ENCODE measurements around the gene TGM1.

Gene TGM1

DNA sequence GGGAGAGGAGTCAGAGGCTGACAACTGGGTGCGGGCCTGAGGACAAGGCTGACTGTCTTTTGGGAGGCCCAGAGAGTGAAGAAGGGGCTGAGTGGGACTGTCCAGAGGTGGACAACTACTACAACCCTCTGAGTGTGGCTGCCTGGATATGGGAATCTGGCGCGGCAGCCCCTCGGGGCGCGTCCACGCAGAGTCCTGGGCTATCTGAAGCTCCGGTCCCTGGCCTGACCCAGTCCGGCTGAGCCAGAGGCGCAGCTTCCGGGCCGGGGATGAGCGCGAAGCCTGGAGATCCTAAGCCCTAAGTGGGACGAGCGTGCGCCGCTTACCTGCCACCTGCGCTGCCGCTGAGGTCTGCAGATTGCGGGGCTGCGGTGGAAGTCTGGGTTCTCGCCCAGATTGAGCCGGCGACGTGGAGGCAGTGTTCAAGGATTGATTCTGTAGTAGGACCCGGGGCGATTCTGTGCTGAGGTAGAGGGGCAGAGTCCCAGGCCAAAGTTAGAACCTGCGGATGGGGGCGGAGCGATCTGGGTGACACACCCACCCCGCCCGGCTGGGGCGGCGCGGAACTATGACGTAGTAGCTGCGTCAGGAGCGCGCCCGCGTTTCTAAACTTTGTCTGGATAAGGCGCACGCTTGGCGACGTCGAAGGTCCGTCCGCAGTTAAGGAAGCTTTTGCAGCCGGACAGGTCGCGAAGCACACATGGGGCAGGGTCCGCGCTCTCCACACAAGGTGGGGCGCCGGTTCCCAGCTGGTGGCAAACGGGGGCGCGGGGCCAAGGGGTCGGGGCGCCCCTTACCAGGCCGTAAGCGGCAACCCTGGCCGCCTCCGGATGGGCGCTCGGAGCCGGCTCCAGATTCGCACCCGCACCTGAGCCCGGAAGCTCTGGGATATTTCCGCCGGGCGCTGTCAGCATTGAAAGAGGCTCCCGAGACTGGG is 36.5 kb upstream of the TGM1 start, which contains the start of the genes DHRS1 and NOP9:
TSS of gene DHRS1 (minus strand) at position 526 of the 937 bp plus-strand sequence. CDS start 674 bp downstream, outside the sequence.
TSS of gene NOP9 (plus strand) at position 596 of the 937 bp plus-strand sequence. CDS start at position 701, 105 bp downstream.
- Mint-ChIP-seq H3K9me3 (no peaks in the 10 kb centered on the region), H3K4me3 (peak within 1 kb of the TSS; percentile 91), H3K27ac (peak within 1 kb of the TSS; percentile 94), H3K27me3 (no peaks in the 10 kb centered on the region), H3K36me3 (peaks cover 29% of the 10 kb centered on the region), H3K4me1 (peaks cover 36% of the 10 kb centered on the region)
- ATAC-seq (ENCODE audit: low read depth) (peak; percentile 84), DNase-seq (ENCODE audit: low spot score in 2 of 2) (peak; percentile 88 to 97)

DNA sequence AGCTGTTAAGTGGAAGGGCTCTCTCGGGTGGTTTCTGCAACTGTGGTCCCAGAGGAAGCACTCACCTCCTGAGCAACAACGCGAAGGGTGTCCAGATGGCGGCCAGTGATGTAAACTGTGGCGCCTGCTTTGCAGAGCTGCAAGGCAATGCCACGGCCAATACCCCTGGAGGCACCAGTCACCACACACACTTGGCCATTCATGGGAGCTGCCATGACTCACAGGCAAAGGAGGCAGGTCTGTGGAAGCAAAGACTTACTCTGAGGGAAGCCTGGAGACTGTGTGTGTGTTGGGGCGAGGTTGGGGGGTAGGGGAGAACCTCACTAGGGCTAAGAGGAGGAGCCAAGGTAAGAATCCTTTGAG is 35.9 kb upstream of the TGM1 start:
- Mint-ChIP-seq H3K36me3 (peaks cover 26% of the 10 kb centered on the region), H3K27ac (peak overlapping the region; percentile 94), H3K9me3 (no peaks in the 10 kb centered on the region), H3K4me3 (peak overlapping the region; percentile 91), H3K27me3 (no peaks in the 10 kb centered on the region), H3K4me1 (peaks cover 36% of the 10 kb centered on the region)
- DNase-seq (ENCODE audit: low spot score in 2 of 2): no peak
- ATAC-seq (ENCODE audit: low read depth): no peak

DNA sequence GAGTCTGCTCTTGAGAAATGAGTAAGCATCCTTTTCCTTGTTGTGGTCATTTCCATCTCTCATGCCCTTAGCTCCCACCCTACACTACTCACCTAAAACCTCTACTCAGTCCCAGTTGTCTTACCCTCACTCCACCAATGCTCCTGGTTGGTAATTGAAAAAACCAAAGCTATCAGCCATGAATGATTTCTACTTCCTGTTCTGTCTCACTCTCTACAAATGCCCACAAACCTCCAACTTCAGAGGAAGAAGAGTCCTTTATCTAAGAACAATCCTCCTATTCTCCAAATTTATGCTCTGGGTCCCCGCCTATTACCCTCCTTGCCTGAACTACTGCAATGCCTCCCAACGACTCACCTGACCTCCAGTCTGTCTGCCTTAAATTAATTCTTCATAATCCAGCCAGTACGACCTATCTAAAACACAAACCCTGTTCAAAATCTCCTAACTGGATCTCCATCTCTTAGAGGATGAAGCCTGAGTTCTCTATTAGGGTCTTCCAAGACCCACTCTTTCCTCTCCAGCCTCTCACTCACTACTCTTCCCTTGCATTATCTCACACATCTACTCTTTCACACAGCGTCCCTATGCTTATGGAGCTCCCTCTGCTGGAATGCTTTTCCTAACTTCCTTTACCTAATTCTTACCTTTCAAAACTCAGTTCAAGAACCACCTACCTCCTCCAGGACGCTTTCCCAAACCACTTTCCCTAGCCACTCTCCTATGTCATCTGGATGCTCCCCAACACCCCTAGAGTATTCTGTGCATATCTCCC is 34.4 kb upstream of the TGM1 start:
- Mint-ChIP-seq H3K27ac (peak overlapping the region; percentile 83), H3K4me3 (no peak overlapping the region), H3K36me3 (peaks cover 22% of the 10 kb centered on the region), H3K4me1 (peaks cover 36% of the 10 kb centered on the region), H3K9me3 (no peaks in the 10 kb centered on the region), H3K27me3 (no peaks in the 10 kb centered on the region)
- DNase-seq (ENCODE audit: low spot score in 2 of 2) (no peak), ATAC-seq (ENCODE audit: low read depth) (no peak)

DNA sequence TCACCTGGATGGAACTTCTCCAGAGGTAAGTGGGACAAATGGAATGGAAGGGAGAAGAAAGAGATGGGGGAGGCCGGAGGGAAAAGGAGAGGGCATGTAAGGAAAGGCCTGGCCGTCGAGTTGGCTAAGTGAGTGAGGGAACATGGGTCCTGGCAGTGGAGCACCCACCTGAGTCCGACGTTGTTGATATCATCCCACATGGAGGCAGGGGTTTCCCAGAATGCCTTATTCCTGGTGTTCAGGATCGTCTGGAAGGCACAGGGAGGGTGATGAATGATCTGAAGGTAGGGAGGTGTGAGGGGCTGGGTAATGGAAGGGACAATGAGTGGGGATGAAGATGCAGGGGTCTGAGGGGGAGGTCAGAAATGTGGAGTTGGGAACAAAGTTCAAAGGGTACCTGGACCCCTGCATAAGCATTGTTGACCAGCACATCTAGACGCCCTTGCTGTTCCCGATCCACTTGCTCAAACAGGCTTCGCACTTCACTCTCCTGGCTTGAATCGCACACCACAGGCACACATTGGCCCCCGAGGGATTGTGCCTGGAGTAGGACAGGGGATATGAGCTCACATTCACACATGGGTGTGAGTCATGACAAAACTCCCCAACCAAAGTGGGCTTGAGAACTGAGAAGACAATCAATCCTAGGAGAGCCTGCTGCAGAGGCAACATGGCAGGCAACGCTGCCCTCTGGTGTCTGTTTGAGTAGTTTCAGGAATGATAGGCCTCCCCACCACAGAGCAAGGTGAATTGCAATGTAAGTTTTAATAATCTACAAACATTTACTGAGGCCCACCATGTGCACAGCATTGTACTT is 33.6 kb upstream of the TGM1 start:
- Mint-ChIP-seq H3K27ac (peak overlapping the region; percentile 83), H3K4me3 (no peak overlapping the region), H3K9me3 (no peaks in the 10 kb centered on the region), H3K36me3 (peaks cover 22% of the 10 kb centered on the region), H3K4me1 (peaks cover 36% of the 10 kb centered on the region), H3K27me3 (no peaks in the 10 kb centered on the region)
- DNase-seq (ENCODE audit: low spot score in 2 of 2): peak; percentile 65 to 71
- peak; percentile 67 for ATAC-seq (ENCODE audit: low read depth)

DNA sequence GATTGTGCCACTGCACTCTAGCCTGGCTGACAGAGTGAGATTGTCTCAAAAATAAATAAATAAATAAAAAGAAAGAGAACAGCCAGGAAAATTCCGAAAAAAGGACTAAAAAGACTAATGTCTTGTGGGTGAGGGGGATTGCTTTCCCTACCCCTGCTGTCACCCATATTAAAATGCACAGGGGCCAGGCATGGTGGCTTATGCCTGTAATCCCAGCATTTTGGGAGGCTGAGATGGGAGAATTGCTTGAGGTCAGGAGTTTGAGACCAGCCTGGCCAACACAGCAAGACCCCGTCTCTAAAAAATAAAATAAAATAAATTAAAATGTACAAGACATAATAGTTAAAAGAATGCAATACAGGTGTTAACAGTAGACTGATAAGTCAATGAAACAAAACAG is 30.5 kb upstream of the TGM1 start:
- Mint-ChIP-seq H3K4me1 (peaks cover 26% of the 10 kb centered on the region), H3K27me3 (no peaks in the 10 kb centered on the region), H3K27ac (no peak overlapping the region), H3K4me3 (no peak overlapping the region), H3K9me3 (no peaks in the 10 kb centered on the region), H3K36me3 (peaks cover 32% of the 10 kb centered on the region)
- ATAC-seq (ENCODE audit: low read depth): no peak
- DNase-seq (ENCODE audit: low spot score in 2 of 2): no peak

DNA sequence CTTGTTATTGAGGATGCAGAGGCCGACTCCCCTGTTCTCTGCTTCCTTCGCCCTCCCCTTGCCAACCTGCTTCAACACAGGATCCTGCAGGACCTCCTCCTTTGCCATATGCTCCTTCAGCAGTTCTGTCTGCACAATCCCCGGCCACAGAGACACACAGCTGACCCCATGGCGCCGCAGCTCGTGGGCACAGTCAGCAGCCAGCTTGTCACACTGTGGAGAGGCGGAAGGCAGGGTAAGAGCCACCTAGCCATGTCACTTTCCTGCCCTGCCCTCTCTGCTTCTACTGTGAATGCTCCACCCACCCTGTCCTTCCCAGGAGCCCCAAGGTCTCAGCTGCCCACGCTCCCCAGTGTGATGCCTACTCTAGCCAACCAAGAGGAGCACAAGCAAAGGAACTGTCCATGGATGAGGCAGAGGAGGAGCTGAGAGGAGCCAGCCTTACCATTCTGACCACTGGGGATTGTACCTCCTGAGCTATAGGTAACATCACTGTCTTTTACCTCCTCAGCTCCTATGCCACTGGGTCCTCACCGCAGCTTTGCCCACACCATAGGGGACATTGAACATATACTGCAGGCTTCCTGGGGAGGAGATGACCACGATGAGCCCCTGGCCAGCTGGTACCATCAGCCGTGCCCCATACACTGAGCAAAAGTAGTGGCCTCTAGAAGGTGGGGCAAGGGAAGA is 29.3 kb upstream of the TGM1 start:
- no peak overlapping the region for H3K4me3 Mint-ChIP-seq
- DNase-seq (ENCODE audit: low spot score in 2 of 2) (no peak), ATAC-seq (ENCODE audit: low read depth) (no peak)
- H3K9me3 Mint-ChIP-seq: no peaks in the 10 kb centered on the region
- H3K27me3 Mint-ChIP-seq: no peaks in the 10 kb centered on the region
- peaks cover 32% of the 10 kb centered on the region for H3K36me3 Mint-ChIP-seq
- H3K27ac Mint-ChIP-seq: no peak overlapping the region
- H3K4me1 Mint-ChIP-seq: peaks cover 19% of the 10 kb centered on the region

DNA sequence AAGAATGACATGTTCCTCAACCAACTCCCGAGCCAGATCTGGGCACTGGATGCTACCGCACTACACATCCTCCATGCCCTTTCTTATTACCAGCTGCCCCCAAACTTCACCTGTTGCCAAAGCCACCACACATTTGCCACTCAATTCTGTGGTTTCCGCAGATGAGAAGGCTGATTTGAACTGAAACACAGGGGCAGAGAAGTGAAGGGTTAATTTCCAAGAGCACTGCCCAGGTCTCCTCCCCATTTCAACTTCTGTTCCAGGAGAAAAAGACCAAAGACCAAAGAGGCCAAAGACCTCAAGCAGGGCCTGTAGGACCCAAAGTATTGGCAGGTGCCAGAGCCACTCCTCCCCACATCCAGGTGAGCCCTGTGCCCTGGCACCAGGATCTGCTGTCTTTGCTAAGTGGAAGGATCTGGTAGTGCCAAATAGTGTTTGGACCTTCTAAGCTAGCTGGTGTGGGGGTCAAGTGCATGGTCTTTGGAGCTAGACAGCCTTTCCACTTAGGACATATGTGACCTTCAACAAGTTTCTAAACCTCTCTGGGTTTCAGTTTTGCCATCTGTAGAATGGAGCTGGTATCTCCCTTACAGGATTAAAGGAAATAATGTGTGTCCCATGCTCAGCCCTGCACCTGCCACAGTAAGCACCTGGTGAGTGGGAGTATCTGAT is 28.6 kb upstream of the TGM1 start:
- H3K27ac Mint-ChIP-seq: no peak overlapping the region
- no peaks in the 10 kb centered on the region for H3K27me3 Mint-ChIP-seq
- no peak for ATAC-seq (ENCODE audit: low read depth)
- H3K4me3 Mint-ChIP-seq: no peak overlapping the region
- no peak for DNase-seq (ENCODE audit: low spot score in 2 of 2)
- H3K9me3 Mint-ChIP-seq: no peaks in the 10 kb centered on the region
- H3K4me1 Mint-ChIP-seq: peaks cover 12% of the 10 kb centered on the region
- peaks cover 31% of the 10 kb centered on the region for H3K36me3 Mint-ChIP-seq

DNA sequence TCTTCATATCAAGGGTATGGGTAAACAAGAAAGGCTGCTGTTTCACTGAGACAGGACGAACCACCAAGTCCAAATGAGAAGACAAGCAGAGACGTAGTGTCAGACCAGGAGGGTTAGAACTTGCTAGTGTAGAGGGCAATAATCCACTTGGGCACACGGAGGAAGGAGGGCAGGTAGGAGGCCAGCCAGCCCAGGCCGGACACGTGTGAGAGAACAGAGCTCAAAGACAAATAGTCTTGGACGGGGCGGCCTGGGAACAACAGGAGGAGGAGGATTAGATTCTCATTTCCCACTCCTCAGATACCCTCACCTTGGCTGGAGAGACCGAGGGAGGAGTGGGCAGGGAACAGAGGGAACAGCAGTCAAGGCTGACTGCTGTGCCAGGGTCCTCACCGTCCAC is 27.8 kb upstream of the TGM1 start:
- H3K27me3 Mint-ChIP-seq: no peaks in the 10 kb centered on the region
- H3K27ac Mint-ChIP-seq: peak overlapping the region; percentile 68
- no peak for ATAC-seq (ENCODE audit: low read depth)
- H3K4me1 Mint-ChIP-seq: peaks cover 7% of the 10 kb centered on the region
- no peak overlapping the region for H3K4me3 Mint-ChIP-seq
- H3K36me3 Mint-ChIP-seq: peaks cover 23% of the 10 kb centered on the region
- no peaks in the 10 kb centered on the region for H3K9me3 Mint-ChIP-seq
- DNase-seq (ENCODE audit: low spot score in 2 of 2): no peak

DNA sequence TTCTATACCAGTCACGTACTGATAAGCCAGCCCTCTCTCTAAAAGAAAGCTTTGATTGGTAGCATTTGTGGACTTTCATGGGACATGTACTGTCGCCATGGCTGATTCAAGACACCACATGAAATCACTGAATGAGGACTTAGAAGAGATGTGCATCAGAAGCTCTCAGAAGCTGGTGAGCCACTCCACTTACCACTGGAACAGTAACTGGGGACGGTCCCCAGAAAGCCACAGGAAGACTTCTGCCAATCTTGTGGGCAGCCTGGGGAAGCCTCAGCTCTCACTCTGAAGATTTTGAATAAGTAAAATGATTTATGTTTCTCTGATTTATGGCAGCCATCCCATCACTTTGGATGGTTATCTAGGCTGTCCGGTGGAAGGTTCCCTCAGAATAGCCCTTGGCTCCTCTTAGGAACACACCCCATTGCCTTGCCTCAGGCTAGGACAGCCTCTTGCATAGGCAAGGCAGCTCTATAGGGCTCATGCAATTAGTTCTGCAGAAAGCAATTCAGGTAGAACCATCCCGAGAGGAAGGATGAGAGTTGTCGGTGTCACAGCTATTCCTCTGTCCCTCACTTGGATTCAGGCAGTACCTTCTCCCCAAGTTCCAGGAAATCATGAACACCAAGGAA is 26.8 kb upstream of the TGM1 start:
- peak; percentile 80 for ATAC-seq (ENCODE audit: low read depth)
- Mint-ChIP-seq H3K27ac (no peak overlapping the region), H3K36me3 (peaks cover 19% of the 10 kb centered on the region), H3K9me3 (no peaks in the 10 kb centered on the region), H3K4me1 (peaks cover 7% of the 10 kb centered on the region), H3K27me3 (no peaks in the 10 kb centered on the region), H3K4me3 (no peak overlapping the region)
- DNase-seq (ENCODE audit: low spot score in 2 of 2): no peak

DNA sequence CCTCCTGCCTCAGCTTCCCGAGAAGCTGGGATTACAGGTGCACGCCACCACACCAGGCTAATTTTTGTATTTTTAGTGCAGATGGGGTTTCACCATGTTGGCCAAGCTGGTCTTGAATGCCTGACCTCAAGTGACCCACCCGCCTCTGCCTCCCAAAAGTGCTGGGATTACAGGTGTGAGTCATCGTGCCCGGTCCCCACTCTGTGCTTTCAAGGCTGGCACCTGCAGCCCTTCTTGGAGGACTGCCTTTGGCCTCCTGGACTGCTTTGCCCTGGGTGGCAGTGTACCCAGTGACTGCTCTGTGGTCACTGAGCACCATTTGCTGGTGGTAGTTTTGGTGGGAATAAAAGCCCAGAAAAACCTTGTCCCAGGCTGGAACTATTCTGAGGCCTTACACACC is 24.0 kb upstream of the TGM1 start:
- H3K4me3 Mint-ChIP-seq: no peak overlapping the region
- H3K27me3 Mint-ChIP-seq: no peaks in the 10 kb centered on the region
- ATAC-seq (ENCODE audit: low read depth) (no peak), DNase-seq (ENCODE audit: low spot score in 2 of 2) (no peak)
- no peak overlapping the region for H3K27ac Mint-ChIP-seq
- no peaks in the 10 kb centered on the region for H3K9me3 Mint-ChIP-seq
- H3K36me3 Mint-ChIP-seq: peaks cover 11% of the 10 kb centered on the region
- H3K4me1 Mint-ChIP-seq: peaks cover 11% of the 10 kb centered on the region

DNA sequence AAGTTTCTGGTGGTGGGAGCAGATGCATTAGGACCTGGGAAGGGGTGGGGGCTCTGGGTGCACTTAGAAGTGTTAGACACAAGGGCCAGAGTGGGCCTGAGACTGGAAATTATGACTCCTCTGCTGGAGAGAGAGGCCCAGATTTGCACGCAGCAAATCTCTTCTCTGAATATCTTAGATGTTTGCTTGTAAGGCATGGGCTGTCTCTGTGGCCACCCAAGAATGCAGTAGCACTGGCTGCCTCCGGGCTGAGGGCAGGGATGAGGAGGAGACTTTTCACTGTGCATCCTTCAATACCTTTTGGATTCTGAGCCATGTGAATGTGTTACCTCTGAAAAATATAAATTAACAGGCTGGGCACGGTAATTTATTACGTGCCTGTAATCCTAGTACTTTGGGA is 22.4 kb upstream of the TGM1 start:
- ATAC-seq (ENCODE audit: low read depth) (no peak), DNase-seq (ENCODE audit: low spot score in 2 of 2) (no peak)
- Mint-ChIP-seq H3K9me3 (no peaks in the 10 kb centered on the region), H3K36me3 (peaks cover under 1% of the 10 kb centered on the region), H3K4me3 (no peak overlapping the region), H3K27me3 (no peaks in the 10 kb centered on the region), H3K27ac (no peak overlapping the region), H3K4me1 (peaks cover 19% of the 10 kb centered on the region)

DNA sequence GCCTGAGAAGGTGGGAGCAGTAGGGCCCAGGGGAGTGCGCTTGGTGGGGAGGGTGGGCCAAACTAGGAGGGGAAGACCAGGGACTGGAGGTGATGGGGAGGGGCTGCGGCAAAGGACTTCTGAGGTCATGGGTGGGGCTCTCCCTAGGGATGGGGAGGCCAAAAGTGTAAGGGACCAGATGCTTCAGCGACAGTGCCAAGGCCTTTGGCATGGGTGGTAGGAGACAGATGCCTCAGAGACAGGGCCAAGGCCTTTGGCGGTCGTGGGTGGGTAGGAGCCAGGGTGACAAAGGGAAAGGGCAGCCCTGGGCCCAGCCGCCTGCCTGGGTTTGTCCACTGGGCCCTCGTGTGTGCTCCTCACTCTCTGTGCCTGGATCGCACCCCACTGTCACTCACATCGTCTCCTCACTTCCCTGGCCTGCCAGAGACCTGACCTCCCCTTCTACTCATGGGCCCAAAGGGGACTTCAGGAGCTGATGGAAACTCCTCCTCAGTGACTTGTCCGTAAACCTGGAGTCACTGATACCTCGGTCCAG is 21.6 kb upstream of the TGM1 start:
- no peaks in the 10 kb centered on the region for H3K36me3 Mint-ChIP-seq
- H3K9me3 Mint-ChIP-seq: no peaks in the 10 kb centered on the region
- no peak overlapping the region for H3K4me3 Mint-ChIP-seq
- ATAC-seq (ENCODE audit: low read depth) (no peak), DNase-seq (ENCODE audit: low spot score in 2 of 2) (no peak)
- H3K27me3 Mint-ChIP-seq: no peaks in the 10 kb centered on the region
- no peak overlapping the region for H3K27ac Mint-ChIP-seq
- peaks cover 25% of the 10 kb centered on the region for H3K4me1 Mint-ChIP-seq

Measured in memory B cell (primary cell).